ENCODE results near the gene NINJ1.

GRCh38 chr9:93082841-93083411 lies 51.1 kb downstream of the NINJ1 start:
- no peak for TF ChIP-seq POLR2AphosphoS5 (IDR thresholded peaks at IDR 0.05; ENCODE audit: low read depth, low read length)
- TF ChIP-seq TAF1 (IDR thresholded peaks at IDR 0.05; ENCODE audit: borderline replicate concordance, insufficient read depth, low read length) = no peak
- no peak for TF ChIP-seq REST (IDR thresholded peaks at IDR 0.05; ENCODE audit: insufficient read depth in 1 of 2, low read depth in 2 of 2, low read length in 2 of 2)
